AG09319 (cell line): ENCODE results near the gene COX6A2.
"Not testable (repeated sequence)": the region's sequence is repeated elsewhere in the genome, so short reads cannot be mapped to it uniquely, and the experiment has no call there.

Experiments used
- DNase-seq: peaks from one replicate; pipeline ENCODE4 v3.0.0-alpha.2; 2010; ENCODE audit warnings: low read depth; ENCODE audit errors: extremely low read depth
- CTCF ChIP-seq: IDR thresholded peaks from 2 replicates; pipeline ENCODE4 v1.5.1; 2011; ENCODE audit warnings: low read depth, mild to moderate bottlenecking, inconsistent platforms, low read length, moderate library complexity

COX6A2 gene

GRCh38 chr16:31440516-31441184, 12.5 kb upstream of the COX6A2 start:
- TF ChIP-seq CTCF: no peak

GRCh38 chr16:31439519-31439918, 11.4 kb upstream of the COX6A2 start:
- DNase-seq: no peak
- no peak for TF ChIP-seq CTCF

More at GRCh38 chr16:31440516-31441184, 12.5 kb upstream of the COX6A2 start:
- DNase-seq: no peak

GRCh38 chr16:31439023-31439422, 10.9 kb upstream of the COX6A2 start:
- not testable (repeated sequence) for DNase-seq

- DNase-seq: no peak
- TF ChIP-seq CTCF: no peak
These were observed 10.3 kb upstream of the COX6A2 start for GRCh38 chr16:31438414-31438813.

- no peak for DNase-seq
- TF ChIP-seq CTCF: no peak
These were observed 8.3 kb upstream of the COX6A2 start for GRCh38 chr16:31436221-31437045.

- no peak for TF ChIP-seq CTCF
- DNase-seq: no peak
These were observed 7.4 kb upstream of the COX6A2 start for GRCh38 chr16:31435341-31436220.

- TF ChIP-seq CTCF: no peak
- DNase-seq: no peak
These were observed 2.4 kb upstream of the COX6A2 start for GRCh38 chr16:31430380-31431052.
